ENCODE measurements around the gene KCNMA1. TPM values are rescaled to one million over a fixed set of nuclear protein-coding genes. Genes with fewer than 3 reads are reported as not detected.

The KCNMA1 gene
- total and polyA plus RNA-seq, 2 donors (not counting 1 experiment from before 2014, with no cell fraction given), result 0.82 to 3.1 TPM

DNA sequence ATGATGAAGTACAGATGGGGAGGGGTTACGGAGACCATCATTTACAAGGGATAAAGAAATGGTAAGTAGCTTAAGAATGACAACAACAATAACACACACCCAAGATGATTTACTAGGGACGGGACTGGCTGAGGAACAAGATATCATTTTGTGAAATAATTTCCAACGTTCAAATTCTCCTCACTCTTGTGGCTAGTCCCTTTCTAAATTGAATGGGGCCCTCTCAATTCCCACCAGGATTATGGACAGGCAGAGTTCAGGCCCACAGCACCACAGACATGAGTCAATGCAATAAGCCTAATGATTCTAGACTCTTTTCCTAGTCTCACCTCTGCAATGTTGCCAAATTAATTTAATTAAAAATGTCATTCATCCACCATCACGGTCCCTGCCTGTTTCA is 448.1 kb downstream of the KCNMA1 start:
- Mint-ChIP-seq H3K9me3 (ENCODE audit: insufficient read depth) (no peaks in the 10 kb centered on the region), H3K4me3 (no peak overlapping the region), H3K4me1 (no peaks in the 10 kb centered on the region), H3K27me3 (no peaks in the 10 kb centered on the region), H3K27ac (no peak overlapping the region)
- no peaks in the 10 kb centered on the region for H3K36me3 ChIP-seq (replicated peaks in 1 of 2; ENCODE audit: control extremely low read depth in 1 of 2, control insufficient read depth in 1 of 2, extremely low read depth in 1 of 2, insufficient read depth in 2 of 2, low read length in 1 of 2)
- DNase-seq (no peak), ATAC-seq (ENCODE audit: low read depth) (no peak)
- intact Hi-C loops (cut with micrococcal nuclease), result no loop called here
- no peak for TF ChIP-seq EZH2 (IDR thresholded peaks at IDR 0.05; ENCODE audit: borderline replicate concordance, insufficient read depth, low read depth, low read length, poor library complexity, severe bottlenecking)
- TF ChIP-seq CTCF (IDR thresholded peaks at IDR 0.05), result no peak
- H3K9me3 ChIP-seq (ENCODE audit: control extremely low read depth in 1 of 3, control insufficient read depth in 2 of 3, insufficient read depth in 1 of 3, low read length in 2 of 3), result no peaks in the 10 kb centered on the region
- no peaks in the 10 kb centered on the region for H3K4me1 ChIP-seq (ENCODE audit: control insufficient read depth in 2 of 2, insufficient read depth in 2 of 2, low read length in 2 of 2)
- ChIA-PET CTCF (interaction anchor here (1.0 to 1.4 kb wide), 2 partner anchors 16 to 524 kb away, joined by 3 to 7 read pairs; no protein-coding TSS in a partner anchor), POLR2A (no interaction called here)
- H3K79me2 ChIP-seq (ENCODE audit: control insufficient read depth, insufficient read depth, low read length), result no peaks in the 10 kb centered on the region
- H3K4me3 ChIP-seq (ENCODE audit: control extremely low read depth in 1 of 5, extremely low read depth in 1 of 5, insufficient read depth in 1 of 5, low read depth in 2 of 5, low read length in 4 of 5), result no peak overlapping the region
- H4K20me1 ChIP-seq (ENCODE audit: control insufficient read depth, insufficient read depth, low read length, poor library complexity, severe bottlenecking), result no peaks in the 10 kb centered on the region
- H3K9ac ChIP-seq (ENCODE audit: low read length), result no peak overlapping the region
- no peak overlapping the region for H3K27ac ChIP-seq (ENCODE audit: low read length in 2 of 2)
- no peak overlapping the region for H3K4me2 ChIP-seq (replicated peaks; ENCODE audit: low read depth, low read length, poor library complexity, severe bottlenecking)
- peaks cover 0 to 5% (median 0%) of the 10 kb centered on the region in 4 experiments for H3K27me3 ChIP-seq (replicated peaks in 1 of 4; ENCODE audit: control extremely low read depth in 1 of 4, control insufficient read depth in 3 of 4, insufficient read depth in 4 of 4, low read length in 3 of 4)
- H2AFZ ChIP-seq (ENCODE audit: insufficient read depth, low read depth, low read length, poor library complexity, severe bottlenecking), result no peak overlapping the region
- WGBS (ENCODE audit: insufficient coverage), result 100% methylated on average over 2 of the region's 4 CpGs

DNA sequence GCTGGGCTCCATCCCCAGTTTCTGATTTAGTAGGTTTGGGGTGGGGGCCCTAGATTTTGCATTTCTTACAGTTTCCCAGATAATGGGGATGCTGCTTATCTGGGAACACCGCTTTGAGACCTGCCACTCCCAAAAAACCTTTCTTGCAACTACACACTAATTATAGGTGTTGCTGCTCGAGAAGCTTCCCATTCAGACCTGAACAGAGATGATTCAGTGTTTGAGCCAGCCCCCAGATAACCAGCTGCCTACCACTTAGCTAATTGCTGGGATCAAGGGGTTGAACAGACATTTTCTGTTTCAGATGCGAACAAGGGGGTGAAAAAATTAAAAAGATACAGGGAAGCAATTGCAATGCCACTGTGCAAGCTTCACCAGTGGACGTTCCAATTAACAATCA is 448.5 kb downstream of the KCNMA1 start:
- Histone ChIP-seq H3K4me2 (replicated peaks; ENCODE audit: low read depth, low read length, poor library complexity, severe bottlenecking) (no peak overlapping the region), H3K79me2 (ENCODE audit: control insufficient read depth, insufficient read depth, low read length) (no peaks in the 10 kb centered on the region), H3K36me3 (replicated peaks in 1 of 2; ENCODE audit: control extremely low read depth in 1 of 2, control insufficient read depth in 1 of 2, extremely low read depth in 1 of 2, insufficient read depth in 2 of 2, low read length in 1 of 2) (no peaks in the 10 kb centered on the region), H2AFZ (ENCODE audit: insufficient read depth, low read depth, low read length, poor library complexity, severe bottlenecking) (no peak overlapping the region), H3K9ac (ENCODE audit: low read length) (no peak overlapping the region), H3K4me1 (ENCODE audit: control insufficient read depth in 2 of 2, insufficient read depth in 2 of 2, low read length in 2 of 2) (no peaks in the 10 kb centered on the region), H4K20me1 (ENCODE audit: control insufficient read depth, insufficient read depth, low read length, poor library complexity, severe bottlenecking) (no peaks in the 10 kb centered on the region), H3K27ac (ENCODE audit: low read length in 2 of 2) (no peak overlapping the region), H3K9me3 (ENCODE audit: control extremely low read depth in 1 of 3, control insufficient read depth in 2 of 3, insufficient read depth in 1 of 3, low read length in 2 of 3) (no peaks in the 10 kb centered on the region), H3K4me3 (ENCODE audit: control extremely low read depth in 1 of 5, extremely low read depth in 1 of 5, insufficient read depth in 1 of 5, low read depth in 2 of 5, low read length in 4 of 5) (no peak overlapping the region), H3K27me3 (replicated peaks in 1 of 4; ENCODE audit: control extremely low read depth in 1 of 4, control insufficient read depth in 3 of 4, insufficient read depth in 4 of 4, low read length in 3 of 4) (peaks cover 0 to 3% (median 0%) of the 10 kb centered on the region in 4 experiments)
- intact Hi-C loops (cut with micrococcal nuclease), result no loop called here
- TF ChIP-seq CTCF (IDR thresholded peaks at IDR 0.05) (no peak), EZH2 (IDR thresholded peaks at IDR 0.05; ENCODE audit: borderline replicate concordance, insufficient read depth, low read depth, low read length, poor library complexity, severe bottlenecking) (no peak)
- POLR2A ChIA-PET, result no interaction called here
- Mint-ChIP-seq H3K27ac (no peak overlapping the region), H3K4me3 (no peak overlapping the region), H3K9me3 (ENCODE audit: insufficient read depth) (no peaks in the 10 kb centered on the region), H3K4me1 (no peaks in the 10 kb centered on the region), H3K27me3 (no peaks in the 10 kb centered on the region)
- CTCF ChIA-PET, result interaction anchor here (1.0 to 1.4 kb wide), 2 partner anchors 15 to 525 kb away, joined by 3 to 7 read pairs; no protein-coding TSS in a partner anchor
- ATAC-seq (ENCODE audit: low read depth) (no peak), DNase-seq (no peak)
- 85% methylated on average over 3 of the region's 4 CpGs for WGBS (ENCODE audit: insufficient coverage)

Data from B cell (primary cell).